Esophagus muscularis mucosa (tissue), 4 donors: ENCODE results near the gene PLD4. TPM values are rescaled to one million over a fixed set of nuclear protein-coding genes. Genes with fewer than 3 reads are reported as not detected.

Experiments
- DNase-seq: peaks from one replicate; pipeline ENCODE4 v3.0.0-alpha.2; 2017; ENCODE audit errors: extremely low spot score
- H3K27ac ChIP-seq, 4 donors: fragments of 200-600 bp; sonication (generic); replicated peaks in 1 of 4; 1 replicate in 3 of 4; 2 replicates in 1 of 4; pipeline ENCODE4 v1.5.1; 2016 to 2019; ENCODE audit warnings: mild to moderate bottlenecking in 1 of 4
- H3K27me3 ChIP-seq, 4 donors: fragments of 200-600 bp; sonication (generic); one replicate each; pipeline versions ENCODE4 v1.5.1 to v1.6.0; 2016 to 2019
- H3K36me3 ChIP-seq, 4 donors: fragments of 200-600 bp; sonication (generic); one replicate each; pipeline ENCODE4 v1.5.1; 2016 to 2019
- H3K4me1 ChIP-seq, 4 donors: fragments of 200-600 bp; sonication (generic); one replicate each; pipeline ENCODE4 v1.5.1; 2016 to 2019
- H3K4me3 ChIP-seq, 4 donors: fragments of 200-600 bp; sonication (generic); 1 replicate in 2 of 4; 2 replicates in 2 of 4; pipeline ENCODE4 v1.5.1; 2016 to 2019; ENCODE audit warnings: mild to moderate bottlenecking in 4 of 4, moderate library complexity in 1 of 4
- H3K9me3 ChIP-seq, 4 donors: fragments of 200-600 bp; sonication (generic); 1 replicate in 3 of 4; 2 replicates in 1 of 4; pipeline ENCODE4 v1.5.1; 2016 to 2019
- CTCF ChIP-seq, 3 experiments: fragments of 200-600 bp in 2 of 3; fragments of 450-650 bp in 1 of 3; sonication (generic) in 2 of 3; IDR thresholded peaks; one replicate each; pipeline ENCODE4 v1.5.1; 2017 to 2019; ENCODE audit warnings: antibody characterized with exemption in 3 of 3, mild to moderate bottlenecking in 2 of 3, moderate library complexity in 1 of 3
- EP300 ChIP-seq: sonication (generic); formaldehyde crosslinking; IDR thresholded peaks from one replicate; pipeline ENCODE4 v1.6.1; 2017; ENCODE audit warnings: antibody characterized with exemption
- POLR2A ChIP-seq: fragments of 450-650 bp; IDR thresholded peaks from one replicate; pipeline ENCODE4 v1.6.1; 2017; ENCODE audit warnings: antibody characterized with exemption, moderate library complexity, mild to moderate bottlenecking, low read depth
- POLR2AphosphoS5 ChIP-seq, 2 donors: sonication (generic); formaldehyde crosslinking; IDR thresholded peaks; one replicate each; pipeline ENCODE4 v1.6.1; 2017; ENCODE audit warnings: antibody characterized with exemption in 2 of 2
- WGBS: methylation state at CpG from one replicate; pipeline ENCODE4 v1.1.5; 2018; 5-methylcytosine and 5-hydroxymethylcytosine counted together
- intact Hi-C: fragments of 100-400 bp; cut with DNase I; formaldehyde crosslinking; loops from one replicate; pipeline ENCODE4 v1.15.1; 2023
- total RNA-seq, 4 donors: library from RNA; depleted of rRNA; stranded (reverse); fragments of >200 nt; gene quantifications; one replicate each; pipeline versions ENCODE4 v1.1.0 to v1.2.1, GENCODE V29; 2016

Gene PLD4
- total RNA-seq, 4 donors from 2014 or later, result under 0.01 to 0.50 (median 0.15) TPM

GRCh38 chr14:104973135-104973384 lies 48.4 kb downstream of the PLD4 start:
- Histone ChIP-seq H3K36me3 (no peaks in the 10 kb centered on the region), H3K9me3 (no peaks in the 10 kb centered on the region), H3K27ac (peak overlapping the region; percentile 87 to 99 (median 94)), H3K4me3 (peak overlapping the region; percentile 17 to 32 (median 24)), H3K27me3 (peaks cover 0 to under 1% (median 0%) of the 10 kb centered on the region in 4 donors), H3K4me1 (peaks cover 83 to 100% (median 100%) of the 10 kb centered on the region in 4 donors)
- intact Hi-C loops, result loop anchor here (5.0 kb wide), 1 partner anchor 41 kb away; no protein-coding TSS in a partner anchor
- TF ChIP-seq CTCF (IDR thresholded peaks at IDR 0.05) (no peak), POLR2AphosphoS5 (IDR thresholded peaks at IDR 0.05) (peak in 1 of 2 donors; percentile 76), POLR2A (no peak), EP300 (no peak)
- 14% methylated on average over 5 of the region's 12 CpGs for WGBS
- DNase-seq, result peak; percentile 96

- no peaks in the 10 kb centered on the region for H3K9me3 ChIP-seq
- WGBS, result 16% methylated on average over 22 of the region's 23 CpGs
- TF ChIP-seq POLR2AphosphoS5 (IDR thresholded peaks at IDR 0.05) (peak; percentile 45 to 76), EP300 (no peak), CTCF (IDR thresholded peaks at IDR 0.05) (no peak)
- peak overlapping the region; percentile 87 to 99 (median 94) for H3K27ac ChIP-seq
- no peaks in the 10 kb centered on the region for H3K36me3 ChIP-seq
- intact Hi-C loops, result loop anchor here (5.0 kb wide), 1 partner anchor 41 kb away; no protein-coding TSS in a partner anchor
- H3K27me3 ChIP-seq, result no peaks in the 10 kb centered on the region
- DNase-seq, result no peak
- peaks cover 80 to 100% (median 98%) of the 10 kb centered on the region in 4 donors for H3K4me1 ChIP-seq
- H3K4me3 ChIP-seq, result peak overlapping the region; percentile 17 to 47 (median 28)
Observed at GRCh38 chr14:104973385-104974145, 48.9 kb downstream of the PLD4 start.

- TF ChIP-seq POLR2A (no peak), EP300 (no peak), CTCF (IDR thresholded peaks at IDR 0.05) (no peak), POLR2AphosphoS5 (IDR thresholded peaks at IDR 0.05) (no peak)
- WGBS, result 43% methylated on average over 12 of the region's 13 CpGs
- Histone ChIP-seq H3K4me1 (peaks cover 77 to 100% (median 98%) of the 10 kb centered on the region in 4 donors), H3K27ac (peak overlapping the region; percentile 87 to 99 (median 94)), H3K36me3 (no peaks in the 10 kb centered on the region), H3K4me3 (peak overlapping the region; percentile 17 to 47 (median 28)), H3K9me3 (no peaks in the 10 kb centered on the region), H3K27me3 (no peaks in the 10 kb centered on the region)
- intact Hi-C loops, result loop anchor here (5.0 kb wide), 1 partner anchor 42 kb away; no protein-coding TSS in a partner anchor
- no peak for DNase-seq
Observed at GRCh38 chr14:104974146-104974541, 49.5 kb downstream of the PLD4 start.

- Histone ChIP-seq H3K27me3 (no peaks in the 10 kb centered on the region), H3K4me1 (peaks cover 80 to 100% (median 98%) of the 10 kb centered on the region in 4 donors), H3K27ac (peak overlapping the region; percentile 87 to 99 (median 94)), H3K36me3 (no peaks in the 10 kb centered on the region), H3K9me3 (no peaks in the 10 kb centered on the region), H3K4me3 (no peak overlapping the region)
- DNase-seq, result no peak
- WGBS, result 91% methylated on average over 12 of the region's 14 CpGs
- TF ChIP-seq POLR2A, result no peak
- no peak for TF ChIP-seq CTCF (IDR thresholded peaks at IDR 0.05)
- no peak for TF ChIP-seq POLR2AphosphoS5 (IDR thresholded peaks at IDR 0.05)
- no peak for TF ChIP-seq EP300
- intact Hi-C loops, result loop anchor here (5.0 kb wide), 1 partner anchor 43 kb away; no protein-coding TSS in a partner anchor
Observed at GRCh38 chr14:104974665-104975390, 50.1 kb downstream of the PLD4 start.
